Measurements from ENCODE around the gene PARP15. TPM values are rescaled to one million over a fixed set of nuclear protein-coding genes. Genes with fewer than 3 reads are reported as not detected.
"Not testable (repeated sequence)": the region's sequence is repeated elsewhere in the genome, so short reads cannot be mapped to it uniquely, and the experiment has no call there.

Gene PARP15
- total RNA-seq, 1 donor from 2014 or later = 0.55 TPM

- Mint-ChIP-seq H3K4me3 (ENCODE audit: low read depth) (no peak overlapping the region), H3K27me3 (no peaks in the 10 kb centered on the region), H3K4me1 (ENCODE audit: low read depth) (peaks cover 7% of the 10 kb centered on the region), H3K9me3 (ENCODE audit: low read depth) (no peaks in the 10 kb centered on the region), H3K27ac (no peak overlapping the region), H3K36me3 (ENCODE audit: insufficient read depth) (no peaks in the 10 kb centered on the region)
- TF ChIP-seq CTCF (IDR thresholded peaks at IDR 0.05; ENCODE audit: unreplicated experiment) = no peak
- DNase-seq (ENCODE audit: low spot score, unreplicated experiment) = no peak
Measured at GRCh38 chr3:122646146-122646988, 68.9 kb downstream of the PARP15 start.

- H3K4me1 Mint-ChIP-seq (ENCODE audit: low read depth); H3K4me3 Mint-ChIP-seq (ENCODE audit: low read depth); H3K36me3 Mint-ChIP-seq (ENCODE audit: insufficient read depth); H3K27ac Mint-ChIP-seq; H3K27me3 Mint-ChIP-seq; DNase-seq (ENCODE audit: low spot score, unreplicated experiment); H3K9me3 Mint-ChIP-seq (ENCODE audit: low read depth): not testable (repeated sequence)
Measured at GRCh38 chr3:122651233-122651907, 73.9 kb downstream of the PARP15 start.

DNA sequence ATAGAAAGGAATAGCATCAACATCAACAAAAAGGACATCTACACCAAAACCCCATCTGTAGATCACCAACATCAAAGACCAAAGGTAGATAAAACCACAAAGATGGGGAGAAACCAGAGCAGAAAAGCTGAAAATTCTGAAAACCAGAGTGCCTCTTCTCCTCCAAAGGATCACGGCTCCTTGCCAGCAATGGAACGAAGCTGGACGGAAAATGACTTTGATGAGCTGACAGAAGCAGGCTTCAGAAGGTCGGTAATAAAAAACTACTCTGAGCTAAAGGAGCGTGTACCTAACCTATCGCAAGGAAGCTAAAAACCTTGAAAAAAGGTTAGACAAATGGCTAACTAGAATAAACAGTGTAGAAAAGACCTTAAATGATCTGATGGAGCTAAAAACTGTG is 74.5 kb downstream of the PARP15 start:
- not testable (repeated sequence) for H3K4me3 Mint-ChIP-seq (ENCODE audit: low read depth)

DNA sequence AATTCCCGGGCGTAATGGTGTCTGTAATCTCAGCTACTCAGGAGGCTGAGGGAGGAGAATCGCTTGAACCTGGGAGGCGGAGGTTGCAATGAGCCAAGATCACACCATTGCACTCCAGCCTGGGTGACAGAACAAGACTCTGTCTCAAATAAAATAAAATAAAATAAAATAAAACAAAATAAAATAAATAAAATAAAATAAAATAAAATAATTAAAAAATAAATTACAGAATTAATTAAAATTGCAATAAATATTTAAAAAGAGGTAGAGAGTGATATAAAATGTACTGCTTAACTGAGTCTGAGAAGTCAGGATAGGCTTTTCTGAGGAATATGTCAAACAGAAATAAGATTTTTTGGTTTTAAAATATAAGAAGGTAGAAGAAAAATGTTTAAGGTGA is 80.9 kb downstream of the PARP15 start:
- not testable (repeated sequence) for H3K27ac Mint-ChIP-seq; H3K36me3 Mint-ChIP-seq (ENCODE audit: insufficient read depth); H3K4me1 Mint-ChIP-seq (ENCODE audit: low read depth); DNase-seq (ENCODE audit: low spot score, unreplicated experiment); H3K4me3 Mint-ChIP-seq (ENCODE audit: low read depth)
- Mint-ChIP-seq H3K9me3 (ENCODE audit: low read depth) (peaks cover 14% of the 10 kb centered on the region), H3K27me3 (peaks cover 14% of the 10 kb centered on the region)

More for the DNA sequence above, 74.5 kb downstream of the PARP15 start:
- H3K36me3 Mint-ChIP-seq (ENCODE audit: insufficient read depth); H3K27ac Mint-ChIP-seq; H3K27me3 Mint-ChIP-seq; H3K4me1 Mint-ChIP-seq (ENCODE audit: low read depth); H3K9me3 Mint-ChIP-seq (ENCODE audit: low read depth); DNase-seq (ENCODE audit: low spot score, unreplicated experiment): not testable (repeated sequence)

- Mint-ChIP-seq H3K27ac (no peak overlapping the region), H3K36me3 (ENCODE audit: insufficient read depth) (peaks cover 3% of the 10 kb centered on the region), H3K9me3 (ENCODE audit: low read depth) (peaks cover 14% of the 10 kb centered on the region), H3K27me3 (peaks cover 14% of the 10 kb centered on the region), H3K4me1 (ENCODE audit: low read depth) (no peaks in the 10 kb centered on the region), H3K4me3 (ENCODE audit: low read depth) (no peak overlapping the region)
- DNase-seq (ENCODE audit: low spot score, unreplicated experiment) = no peak
- TF ChIP-seq CTCF (IDR thresholded peaks at IDR 0.05; ENCODE audit: unreplicated experiment) = no peak
Measured at GRCh38 chr3:122660297-122660974, 83.0 kb downstream of the PARP15 start.

DNA sequence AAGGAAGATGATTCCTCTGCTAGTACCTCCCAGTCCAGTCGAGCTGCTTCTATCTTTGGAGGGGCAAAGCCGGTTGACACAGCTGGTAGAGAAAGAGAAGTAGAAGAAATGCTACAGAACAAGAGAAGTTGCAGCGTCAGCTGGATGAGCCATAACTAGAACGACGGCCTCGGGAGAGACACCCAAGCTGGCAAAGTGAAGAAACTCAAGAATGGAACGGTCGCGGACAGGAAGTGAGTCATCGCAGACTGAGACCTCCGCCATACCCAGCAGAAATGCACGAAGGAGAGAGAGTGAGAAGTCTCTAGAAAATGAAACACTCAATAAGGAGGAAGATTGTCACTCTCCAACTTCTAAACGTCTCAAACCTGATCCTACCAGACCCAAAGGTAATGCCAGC is 84.2 kb downstream of the PARP15 start:
- H3K36me3 Mint-ChIP-seq (ENCODE audit: insufficient read depth) = peaks cover 3% of the 10 kb centered on the region
- H3K27me3 Mint-ChIP-seq = peaks cover 14% of the 10 kb centered on the region
- no peak for TF ChIP-seq CTCF (IDR thresholded peaks at IDR 0.05; ENCODE audit: unreplicated experiment)
- no peaks in the 10 kb centered on the region for H3K4me1 Mint-ChIP-seq (ENCODE audit: low read depth)
- H3K27ac Mint-ChIP-seq = no peak overlapping the region
- H3K9me3 Mint-ChIP-seq (ENCODE audit: low read depth) = peaks cover 14% of the 10 kb centered on the region
- no peak overlapping the region for H3K4me3 Mint-ChIP-seq (ENCODE audit: low read depth)
- DNase-seq (ENCODE audit: low spot score, unreplicated experiment) = no peak

All from progenitor cell of endocrine pancreas (in vitro differentiated cells).